Thoracic aorta (tissue), 2 donors: Measurements from ENCODE around the gene HMCN2. TPM values are rescaled to one million over a fixed set of nuclear protein-coding genes. Genes with fewer than 3 reads are reported as not detected.

ENCODE experiments used
- ATAC-seq: fragments of 150-250 bp; one replicate; pipeline ENCODE4 v1.8.0; 2017; ENCODE audit warnings: low read depth; ENCODE audit not compliant: insufficient number of reproducible peaks, low FRiP score
- DNase-seq: peaks from one replicate; pipeline ENCODE4 v3.0.0-alpha.2; 2020; ENCODE audit warnings: low spot score
- H3K27ac ChIP-seq, 2 donors: fragments of 200-600 bp; sonication (generic); 1 replicate in 1 of 2; 2 replicates in 1 of 2; pipeline ENCODE4 v1.5.1; 2016; ENCODE audit warnings: mild to moderate bottlenecking in 2 of 2, moderate library complexity in 2 of 2
- H3K27me3 ChIP-seq: fragments of 200-600 bp; sonication (generic); replicated peaks from 2 replicates; pipeline ENCODE4 v1.6.0; 2016; ENCODE audit warnings: mild to moderate bottlenecking; ENCODE audit not compliant: insufficient read depth
- H3K36me3 ChIP-seq: fragments of 200-600 bp; sonication (generic); one replicate; pipeline ENCODE4 v1.5.1; 2016
- H3K4me1 ChIP-seq, 2 donors: fragments of 200-600 bp; sonication (generic); 1 replicate in 1 of 2; 2 replicates in 1 of 2; pipeline versions ENCODE4 v1.5.1 to v1.6.0; 2016; ENCODE audit warnings: low read depth in 2 of 2, mild to moderate bottlenecking in 1 of 2; ENCODE audit not compliant: control insufficient read depth in 1 of 2
- H3K4me3 ChIP-seq: fragments of 200-600 bp; sonication (generic); 2 replicates; pipeline ENCODE4 v1.5.1; 2016; ENCODE audit warnings: mild to moderate bottlenecking
- H3K9me3 ChIP-seq: fragments of 200-600 bp; sonication (generic); 2 replicates; pipeline ENCODE4 v1.5.1; 2016
- total RNA-seq, 2 donors: library from RNA; depleted of rRNA; stranded (reverse); fragments of >200 nt; gene quantifications; one replicate each; pipeline versions ENCODE4 v1.1.0 to v1.2.3, GENCODE V29; 2016
- TF ChIP-seq, protein P1 (sequence below): fragments of 200-600 bp; sonication (generic); IDR thresholded peaks from one replicate; pipeline ENCODE4 v1.5.1; 2019; ENCODE audit warnings: antibody characterized with exemption

Gene HMCN2
- total RNA-seq, 2 donors from 2014 or later = 2.4 to 6.3 TPM

DNA sequence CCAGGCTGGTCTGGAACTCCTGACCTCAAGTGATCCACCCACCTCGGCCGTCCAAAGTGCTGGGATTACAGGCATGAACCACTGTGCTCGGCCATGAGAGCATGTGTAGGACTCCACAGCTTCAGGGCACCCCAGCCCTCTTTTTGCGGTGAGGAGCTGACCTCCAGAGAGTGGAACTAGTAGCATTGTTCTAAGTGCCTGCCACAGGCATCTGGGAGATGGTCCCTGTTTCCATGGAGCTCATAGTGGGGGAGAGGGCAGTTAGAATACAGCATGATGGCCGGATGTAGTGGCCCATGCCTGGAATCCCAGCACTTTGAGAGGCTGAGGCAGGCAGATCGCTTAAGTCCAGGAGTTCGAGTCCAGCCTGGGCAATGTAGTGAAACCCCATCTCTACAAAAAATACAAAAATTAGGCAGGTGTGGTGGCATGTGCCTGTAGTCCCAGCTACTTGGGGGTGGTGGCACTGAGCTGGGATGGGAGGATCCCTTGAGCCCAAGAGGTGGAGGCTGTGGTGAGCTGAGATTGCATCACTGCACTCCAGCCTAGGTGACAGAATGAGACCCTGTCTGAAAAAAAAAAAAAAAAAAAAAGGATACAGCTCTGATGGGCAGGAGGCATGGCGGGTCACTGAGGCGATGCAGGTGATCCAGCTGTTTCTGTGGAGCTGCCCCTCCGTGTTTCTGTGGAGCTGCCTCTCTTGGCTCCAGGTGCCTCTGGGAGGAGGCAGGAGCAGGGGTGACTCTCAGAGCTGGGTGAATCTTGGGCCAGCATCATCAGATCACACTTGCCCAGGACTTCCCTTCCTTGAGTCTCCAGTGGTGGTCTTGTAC lies 183.4 kb downstream of the HMCN2 start:
- no peak overlapping the region for H3K27ac ChIP-seq
- H3K9me3 ChIP-seq = no peaks in the 10 kb centered on the region
- TF ChIP-seq, protein P1, sequence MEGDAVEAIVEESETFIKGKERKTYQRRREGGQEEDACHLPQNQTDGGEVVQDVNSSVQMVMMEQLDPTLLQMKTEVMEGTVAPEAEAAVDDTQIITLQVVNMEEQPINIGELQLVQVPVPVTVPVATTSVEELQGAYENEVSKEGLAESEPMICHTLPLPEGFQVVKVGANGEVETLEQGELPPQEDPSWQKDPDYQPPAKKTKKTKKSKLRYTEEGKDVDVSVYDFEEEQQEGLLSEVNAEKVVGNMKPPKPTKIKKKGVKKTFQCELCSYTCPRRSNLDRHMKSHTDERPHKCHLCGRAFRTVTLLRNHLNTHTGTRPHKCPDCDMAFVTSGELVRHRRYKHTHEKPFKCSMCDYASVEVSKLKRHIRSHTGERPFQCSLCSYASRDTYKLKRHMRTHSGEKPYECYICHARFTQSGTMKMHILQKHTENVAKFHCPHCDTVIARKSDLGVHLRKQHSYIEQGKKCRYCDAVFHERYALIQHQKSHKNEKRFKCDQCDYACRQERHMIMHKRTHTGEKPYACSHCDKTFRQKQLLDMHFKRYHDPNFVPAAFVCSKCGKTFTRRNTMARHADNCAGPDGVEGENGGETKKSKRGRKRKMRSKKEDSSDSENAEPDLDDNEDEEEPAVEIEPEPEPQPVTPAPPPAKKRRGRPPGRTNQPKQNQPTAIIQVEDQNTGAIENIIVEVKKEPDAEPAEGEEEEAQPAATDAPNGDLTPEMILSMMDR = no peak
- DNase-seq (no peak), ATAC-seq (no peak)
- H3K36me3 ChIP-seq = no peaks in the 10 kb centered on the region
- no peaks in the 10 kb centered on the region for H3K27me3 ChIP-seq
- H3K4me1 ChIP-seq = peaks cover 31 to 64% of the 10 kb centered on the region in 2 donors
- H3K4me3 ChIP-seq = no peak overlapping the region

DNA sequence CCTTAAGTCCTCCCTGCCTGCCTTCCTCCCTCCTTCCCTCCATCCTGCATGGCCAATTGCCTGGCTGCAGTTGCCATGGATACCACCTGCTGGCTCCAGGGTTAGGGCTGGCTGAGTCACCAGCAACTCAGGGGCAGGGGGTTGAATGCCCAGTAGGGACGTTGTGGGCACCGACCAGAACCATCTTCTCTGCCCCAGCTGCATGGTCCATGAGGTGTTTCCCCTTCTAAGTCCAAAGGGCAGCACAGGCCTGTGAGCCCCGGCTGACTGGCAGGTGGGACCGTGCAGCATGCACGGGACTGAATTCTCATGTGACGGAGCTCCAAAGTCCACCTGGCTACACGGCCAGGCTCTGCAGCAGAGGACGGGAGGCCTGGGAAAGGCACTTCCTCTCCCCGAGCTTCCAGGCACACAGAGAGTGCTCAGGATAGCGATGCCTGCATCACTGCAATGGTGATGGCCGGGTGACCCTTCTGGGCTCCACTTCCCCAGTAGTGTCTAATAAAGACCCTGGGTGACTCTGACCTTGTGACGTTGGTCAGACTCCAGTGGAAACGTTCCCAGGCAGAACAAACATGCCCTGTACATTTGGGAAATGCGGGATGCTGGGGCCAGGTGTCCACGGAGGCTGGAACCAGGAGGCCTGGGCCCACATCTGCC lies 184.9 kb downstream of the HMCN2 start:
- no peak for ATAC-seq
- DNase-seq = no peak
- Histone ChIP-seq H3K4me3 (no peak overlapping the region), H3K9me3 (no peaks in the 10 kb centered on the region), H3K27me3 (no peaks in the 10 kb centered on the region), H3K36me3 (no peaks in the 10 kb centered on the region), H3K27ac (no peak overlapping the region), H3K4me1 (peaks cover 31 to 57% of the 10 kb centered on the region in 2 donors)
- TF ChIP-seq, protein P1 = no peak

DNA sequence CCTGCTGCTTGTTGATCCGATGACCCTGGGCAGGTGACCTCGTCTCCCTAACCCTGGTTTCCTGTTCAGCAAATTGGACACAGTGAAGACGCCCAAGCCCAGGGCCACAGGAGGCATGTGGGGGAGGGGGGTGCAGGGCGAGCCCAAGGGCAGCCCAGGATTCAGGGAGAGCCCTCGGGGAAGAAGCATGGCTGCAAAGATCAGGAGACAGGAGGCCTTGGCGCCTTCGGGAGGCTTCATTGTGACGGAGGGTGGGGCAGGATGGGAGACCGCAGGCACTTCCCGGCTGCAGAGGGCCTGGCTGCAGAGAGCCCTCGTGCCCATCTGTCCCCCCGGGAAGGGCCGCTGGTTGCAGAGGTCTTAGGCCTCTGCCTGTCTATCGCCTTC lies 185.4 kb downstream of the HMCN2 start:
- Histone ChIP-seq H3K27ac (peak overlapping the region; percentile 20 to 69), H3K27me3 (no peaks in the 10 kb centered on the region), H3K9me3 (no peaks in the 10 kb centered on the region), H3K4me1 (peaks cover 30 to 52% of the 10 kb centered on the region in 2 donors), H3K4me3 (no peak overlapping the region), H3K36me3 (no peaks in the 10 kb centered on the region)
- TF ChIP-seq, protein P1 = no peak
- no peak for ATAC-seq
- DNase-seq = no peak

DNA sequence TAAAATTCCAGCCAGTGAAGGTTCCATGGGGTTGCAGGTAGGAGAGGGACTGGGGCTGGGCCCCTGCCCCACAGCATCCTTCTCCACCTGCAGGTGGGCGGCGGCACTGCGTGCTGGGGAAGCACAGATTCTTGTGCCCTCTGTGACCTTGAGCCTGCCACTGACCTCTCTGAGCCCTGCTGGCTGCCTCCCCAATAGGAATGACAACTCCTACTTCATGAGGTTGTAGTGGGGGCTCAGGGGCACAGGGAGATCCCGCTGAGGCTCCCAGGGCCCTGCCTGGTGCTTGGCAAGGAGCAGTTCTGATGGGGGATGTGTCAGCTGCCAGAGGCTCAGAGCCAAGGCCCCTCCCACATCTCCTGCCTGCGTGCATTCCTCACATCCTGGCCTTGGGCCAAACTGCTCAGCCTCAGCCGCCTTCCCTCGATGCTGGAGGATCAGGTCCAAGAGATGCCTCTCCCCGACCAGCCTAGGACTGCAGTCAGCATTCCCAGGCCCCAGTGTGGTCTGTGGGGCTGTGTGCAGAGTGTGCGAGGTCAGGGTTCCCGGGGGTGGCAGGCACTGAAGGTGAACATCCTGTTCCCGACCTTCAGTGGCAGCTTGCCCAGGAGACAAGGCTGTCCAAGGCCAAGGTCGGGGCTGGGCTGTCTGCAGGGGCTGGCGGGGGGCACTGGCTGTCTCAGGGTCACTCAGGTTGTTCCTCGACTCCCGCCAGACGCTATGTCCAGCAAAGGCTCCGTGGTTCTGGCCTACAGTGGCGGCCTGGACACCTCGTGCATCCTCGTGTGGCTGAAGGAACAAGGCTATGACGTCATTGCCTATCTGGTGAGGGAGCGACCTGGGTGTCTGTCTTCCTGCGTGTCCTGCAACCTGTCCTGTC lies 186.2 kb downstream of the HMCN2 start:
- Histone ChIP-seq H3K27me3 (no peaks in the 10 kb centered on the region), H3K9me3 (no peaks in the 10 kb centered on the region), H3K4me3 (no peak overlapping the region), H3K36me3 (no peaks in the 10 kb centered on the region), H3K4me1 (peaks cover 23 to 44% of the 10 kb centered on the region in 2 donors), H3K27ac (peak overlapping the region; percentile 20 to 69)
- ATAC-seq = peak; percentile 66
- DNase-seq = peak; percentile 62
- TF ChIP-seq, protein P1 = peak; percentile 42
